Liver (tissue), 9 donors: ENCODE results near the gene TIMM17B. TPM values are rescaled to one million over a fixed set of nuclear protein-coding genes. Genes with fewer than 3 reads are reported as not detected.

Experiments
- DNase-seq: peaks from one replicate; pipeline ENCODE4 v3.0.0-alpha.2; 2017; ENCODE audit warnings: low spot score
- H3K27ac ChIP-seq, 2 donors: one replicate each; pipeline ENCODE4 v1.7.0; 2013; ENCODE audit warnings: inconsistent platforms in 2 of 2, low read length in 2 of 2, control low read depth in 1 of 2, low read depth in 1 of 2, mild to moderate bottlenecking in 1 of 2
- H3K27me3 ChIP-seq, 4 donors: one replicate each; pipeline versions ENCODE4 v1.6.1 to v1.7.0; 2013; ENCODE audit warnings: low read length in 3 of 4, inconsistent platforms in 1 of 4, mild to moderate bottlenecking in 1 of 4, moderate library complexity in 1 of 4; ENCODE audit not compliant: control insufficient read depth in 4 of 4, insufficient read depth in 4 of 4
- H3K36me3 ChIP-seq, 4 donors: one replicate each; pipeline versions ENCODE4 v1.6.1 to v1.7.0; 2013; ENCODE audit warnings: low read length in 3 of 4, mild to moderate bottlenecking in 3 of 4, low read depth in 1 of 4, moderate library complexity in 1 of 4; ENCODE audit not compliant: control insufficient read depth in 4 of 4, insufficient read depth in 3 of 4
- H3K4me1 ChIP-seq, 4 donors: one replicate each; pipeline versions ENCODE4 v1.6.1 to v1.7.0; 2013; ENCODE audit warnings: low read length in 3 of 4, mild to moderate bottlenecking in 3 of 4, moderate library complexity in 1 of 4; ENCODE audit not compliant: control insufficient read depth in 4 of 4, insufficient read depth in 4 of 4
- H3K4me3 ChIP-seq, 3 donors: one replicate each; pipeline versions ENCODE4 v1.6.1 to v1.7.0; 2013; ENCODE audit warnings: low read length in 3 of 3, control low read depth in 1 of 3, low read depth in 1 of 3, mild to moderate bottlenecking in 1 of 3
- H3K9ac ChIP-seq, 2 donors: one replicate each; pipeline ENCODE4 v1.7.0; 2013; ENCODE audit warnings: low read length in 2 of 2, mild to moderate bottlenecking in 2 of 2, moderate library complexity in 2 of 2, control low read depth in 1 of 2, low read depth in 1 of 2
- H3K9me3 ChIP-seq, 4 donors: one replicate each; pipeline versions ENCODE4 v1.6.1 to v1.7.0; 2013; ENCODE audit warnings: low read length in 3 of 4; ENCODE audit not compliant: control insufficient read depth in 4 of 4
- EGR1 ChIP-seq, 2 donors: IDR thresholded peaks; 2 replicates each; pipeline ENCODE4 v1.6.1; 2016 to 2018; ENCODE audit warnings: antibody characterized with exemption in 2 of 2, low read depth in 2 of 2
- FOXA1 ChIP-seq: IDR thresholded peaks from 2 replicates; pipeline ENCODE4 v1.6.1; 2016; ENCODE audit warnings: antibody characterized with exemption
- FOXA2 ChIP-seq: IDR thresholded peaks from 2 replicates; pipeline ENCODE4 v1.6.1; 2016; ENCODE audit warnings: antibody characterized with exemption
- HNF4A ChIP-seq, 2 donors: conservative IDR thresholded peaks; 2 replicates each; pipeline ENCODE4 v1.6.1; 2016; ENCODE audit warnings: antibody characterized with exemption in 2 of 2, mild to moderate bottlenecking in 2 of 2
- HNF4G ChIP-seq: IDR thresholded peaks from 2 replicates; pipeline ENCODE4 v1.6.1; 2016; ENCODE audit warnings: antibody characterized with exemption
- JUND ChIP-seq, 2 donors: IDR thresholded peaks; 2 replicates each; pipeline ENCODE4 v1.6.1; 2016; ENCODE audit warnings: antibody characterized with exemption in 2 of 2
- NR2F2 ChIP-seq: IDR thresholded peaks from 2 replicates; pipeline ENCODE4 v1.6.1; 2016; ENCODE audit warnings: antibody characterized with exemption
- SP1 ChIP-seq: IDR thresholded peaks from 2 replicates; pipeline ENCODE4 v1.6.1; 2018; ENCODE audit warnings: antibody characterized with exemption, mild to moderate bottlenecking
- YY1 ChIP-seq: IDR thresholded peaks from 2 replicates; pipeline ENCODE4 v1.6.1; 2016; ENCODE audit warnings: antibody characterized with exemption, mild to moderate bottlenecking
- WGBS: extraction: QIAGEN DNeasy Blood & Tissue Kit; methylation state at CpG from one replicate; pipeline ENCODE4 v1.1.7; 2013; 5-methylcytosine and 5-hydroxymethylcytosine counted together
- polyA plus RNA-seq, 2 donors: library from polyadenylated mRNA; stranded (reverse) in 1 of 2; unstranded in 1 of 2; fragments of 200-250 nt in 1 of 2; fragments of >200 nt in 1 of 2; fragmentation: Nextera tagmentation in 1 of 2; extraction: Ambion mirVana in 1 of 2; gene quantifications; one replicate each; pipeline versions ENCODE4 v1.2.1 to v1.2.3, GENCODE V29; 2013 to 2015
- total RNA-seq, 2 donors: library from RNA; depleted of rRNA; stranded (reverse); fragments of >200 nt; gene quantifications; one replicate each; pipeline ENCODE4 v1.2.3, GENCODE V29; 2014
- TF ChIP-seq, protein P1 (sequence below): IDR thresholded peaks from 2 replicates; pipeline ENCODE4 v1.6.1; 2016; ENCODE audit warnings: antibody characterized with exemption, mild to moderate bottlenecking
- TF ChIP-seq, protein P2 (sequence below): IDR thresholded peaks from 2 replicates; pipeline ENCODE4 v1.6.1; 2016; ENCODE audit warnings: antibody characterized with exemption
- TF ChIP-seq, protein P3 (sequence below): fragments of 150-350 bp; IDR thresholded peaks from 2 replicates; pipeline ENCODE4 v1.5.1; 2017; ENCODE audit warnings: improper control_type of control experiment, low read depth, low read length; ENCODE audit not compliant: missing input control
- TF ChIP-seq, protein P4 (sequence below): IDR thresholded peaks from 2 replicates; pipeline ENCODE4 v1.6.1; 2016; ENCODE audit warnings: antibody characterized with exemption
- donor health status: healthy.
- donor health status: healthy.
- donor health status: healthy.
- donor health status: healthy.
- donor health status: healthy.

Gene TIMM17B
- total and polyA plus RNA-seq, 4 donors, result 22.8 to 53.1 (median 30.0) TPM

DNA sequence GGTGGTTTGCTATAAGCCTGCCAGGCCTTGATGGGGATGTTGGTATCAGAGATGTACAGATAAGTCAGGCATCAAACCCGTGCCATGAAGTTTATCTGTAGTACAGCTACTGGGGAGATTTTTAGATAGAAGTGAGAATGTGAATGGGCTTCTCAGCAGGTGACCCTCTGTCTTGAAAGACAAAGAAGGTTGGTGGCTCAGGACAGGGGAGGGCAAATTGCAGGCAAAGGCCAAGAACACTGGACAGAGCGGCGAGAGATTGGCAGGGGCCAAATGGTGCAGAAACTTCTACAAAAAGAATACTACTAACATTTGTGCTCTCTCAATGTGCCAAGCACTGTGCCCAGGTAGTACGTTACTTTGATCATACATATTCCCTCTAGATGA is 23.1 kb upstream of the TIMM17B start:
- Histone ChIP-seq H3K4me1 (peaks cover 0 to 32% (median 9%) of the 10 kb centered on the region in 4 donors), H3K27ac (no peak overlapping the region), H3K4me3 (no peak overlapping the region), H3K9me3 (no peaks in the 10 kb centered on the region), H3K36me3 (peaks cover 2 to 21% (median 3%) of the 10 kb centered on the region in 4 donors), H3K9ac (no peak overlapping the region), H3K27me3 (peaks cover 0 to 2% (median 0%) of the 10 kb centered on the region in 4 donors)
- TF ChIP-seq YY1 (no peak), HNF4A (conservative IDR thresholded peaks at IDR 0.05) (no peak), JUND (IDR thresholded peaks at IDR 0.05) (no peak)
- TF ChIP-seq, protein P1, sequence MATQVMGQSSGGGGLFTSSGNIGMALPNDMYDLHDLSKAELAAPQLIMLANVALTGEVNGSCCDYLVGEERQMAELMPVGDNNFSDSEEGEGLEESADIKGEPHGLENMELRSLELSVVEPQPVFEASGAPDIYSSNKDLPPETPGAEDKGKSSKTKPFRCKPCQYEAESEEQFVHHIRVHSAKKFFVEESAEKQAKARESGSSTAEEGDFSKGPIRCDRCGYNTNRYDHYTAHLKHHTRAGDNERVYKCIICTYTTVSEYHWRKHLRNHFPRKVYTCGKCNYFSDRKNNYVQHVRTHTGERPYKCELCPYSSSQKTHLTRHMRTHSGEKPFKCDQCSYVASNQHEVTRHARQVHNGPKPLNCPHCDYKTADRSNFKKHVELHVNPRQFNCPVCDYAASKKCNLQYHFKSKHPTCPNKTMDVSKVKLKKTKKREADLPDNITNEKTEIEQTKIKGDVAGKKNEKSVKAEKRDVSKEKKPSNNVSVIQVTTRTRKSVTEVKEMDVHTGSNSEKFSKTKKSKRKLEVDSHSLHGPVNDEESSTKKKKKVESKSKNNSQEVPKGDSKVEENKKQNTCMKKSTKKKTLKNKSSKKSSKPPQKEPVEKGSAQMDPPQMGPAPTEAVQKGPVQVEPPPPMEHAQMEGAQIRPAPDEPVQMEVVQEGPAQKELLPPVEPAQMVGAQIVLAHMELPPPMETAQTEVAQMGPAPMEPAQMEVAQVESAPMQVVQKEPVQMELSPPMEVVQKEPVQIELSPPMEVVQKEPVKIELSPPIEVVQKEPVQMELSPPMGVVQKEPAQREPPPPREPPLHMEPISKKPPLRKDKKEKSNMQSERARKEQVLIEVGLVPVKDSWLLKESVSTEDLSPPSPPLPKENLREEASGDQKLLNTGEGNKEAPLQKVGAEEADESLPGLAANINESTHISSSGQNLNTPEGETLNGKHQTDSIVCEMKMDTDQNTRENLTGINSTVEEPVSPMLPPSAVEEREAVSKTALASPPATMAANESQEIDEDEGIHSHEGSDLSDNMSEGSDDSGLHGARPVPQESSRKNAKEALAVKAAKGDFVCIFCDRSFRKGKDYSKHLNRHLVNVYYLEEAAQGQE, result no peak
- 94% methylated on average over 4 of the region's 4 CpGs for WGBS
- no peak for DNase-seq

DNA sequence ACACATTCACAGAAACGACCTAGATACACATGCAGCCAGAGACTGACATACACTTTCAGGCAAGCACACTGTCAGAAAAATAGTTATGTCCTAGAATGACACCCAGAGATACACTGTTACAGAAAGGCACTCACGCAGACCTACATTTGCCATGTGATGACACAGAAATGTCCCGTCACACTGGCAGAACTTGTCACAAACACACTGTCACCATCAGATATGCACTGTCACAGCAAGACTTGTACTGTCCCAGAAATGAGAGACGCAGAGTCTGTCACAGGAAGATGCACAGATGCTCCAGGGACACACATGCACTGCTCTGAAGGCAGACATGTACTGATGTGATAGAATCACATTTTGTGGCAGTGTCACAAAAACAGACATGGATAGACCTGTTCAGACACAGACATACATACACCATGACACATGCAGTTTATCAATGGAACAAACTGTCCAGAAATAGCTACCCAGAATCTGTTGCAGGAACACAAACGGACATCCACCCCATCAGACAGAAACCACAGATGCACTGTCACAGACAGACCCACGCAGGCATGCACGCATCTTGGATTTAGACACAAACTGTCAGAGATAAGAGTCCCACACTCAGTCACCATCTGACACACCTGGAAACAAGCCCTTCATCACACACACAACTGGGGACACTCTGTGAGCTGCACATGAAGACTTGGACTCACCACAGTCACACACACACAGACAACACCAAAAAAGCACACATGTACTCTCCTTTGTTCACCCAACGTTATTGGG is 22.6 kb upstream of the TIMM17B start:
- Histone ChIP-seq H3K27me3 (peaks cover 0 to 2% (median 0%) of the 10 kb centered on the region in 4 donors), H3K36me3 (peaks cover 0 to 16% (median 3%) of the 10 kb centered on the region in 4 donors), H3K4me3 (no peak overlapping the region), H3K27ac (peak overlapping the region in 1 of 2 donors; percentile 88), H3K4me1 (peaks cover 0 to 33% (median 9%) of the 10 kb centered on the region in 4 donors), H3K9me3 (no peaks in the 10 kb centered on the region), H3K9ac (peak overlapping the region in 1 of 2 donors; percentile 31)
- no peak for DNase-seq
- 57% methylated on average over 8 of the region's 8 CpGs for WGBS
- TF ChIP-seq JUND (IDR thresholded peaks at IDR 0.05), result no peak
- TF ChIP-seq FOXA2, result no peak
- TF ChIP-seq, protein P2, sequence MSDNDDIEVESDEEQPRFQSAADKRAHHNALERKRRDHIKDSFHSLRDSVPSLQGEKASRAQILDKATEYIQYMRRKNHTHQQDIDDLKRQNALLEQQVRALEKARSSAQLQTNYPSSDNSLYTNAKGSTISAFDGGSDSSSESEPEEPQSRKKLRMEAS, result no peak
- TF ChIP-seq EGR1 (IDR thresholded peaks at IDR 0.05; ENCODE audit: low read depth in 2 of 2), result no peak
- TF ChIP-seq, protein P3, sequence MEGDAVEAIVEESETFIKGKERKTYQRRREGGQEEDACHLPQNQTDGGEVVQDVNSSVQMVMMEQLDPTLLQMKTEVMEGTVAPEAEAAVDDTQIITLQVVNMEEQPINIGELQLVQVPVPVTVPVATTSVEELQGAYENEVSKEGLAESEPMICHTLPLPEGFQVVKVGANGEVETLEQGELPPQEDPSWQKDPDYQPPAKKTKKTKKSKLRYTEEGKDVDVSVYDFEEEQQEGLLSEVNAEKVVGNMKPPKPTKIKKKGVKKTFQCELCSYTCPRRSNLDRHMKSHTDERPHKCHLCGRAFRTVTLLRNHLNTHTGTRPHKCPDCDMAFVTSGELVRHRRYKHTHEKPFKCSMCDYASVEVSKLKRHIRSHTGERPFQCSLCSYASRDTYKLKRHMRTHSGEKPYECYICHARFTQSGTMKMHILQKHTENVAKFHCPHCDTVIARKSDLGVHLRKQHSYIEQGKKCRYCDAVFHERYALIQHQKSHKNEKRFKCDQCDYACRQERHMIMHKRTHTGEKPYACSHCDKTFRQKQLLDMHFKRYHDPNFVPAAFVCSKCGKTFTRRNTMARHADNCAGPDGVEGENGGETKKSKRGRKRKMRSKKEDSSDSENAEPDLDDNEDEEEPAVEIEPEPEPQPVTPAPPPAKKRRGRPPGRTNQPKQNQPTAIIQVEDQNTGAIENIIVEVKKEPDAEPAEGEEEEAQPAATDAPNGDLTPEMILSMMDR, result no peak
- no peak for TF ChIP-seq NR2F2
- no peak for TF ChIP-seq HNF4A (conservative IDR thresholded peaks at IDR 0.05)
- no peak for TF ChIP-seq FOXA1
- TF ChIP-seq, protein P4, sequence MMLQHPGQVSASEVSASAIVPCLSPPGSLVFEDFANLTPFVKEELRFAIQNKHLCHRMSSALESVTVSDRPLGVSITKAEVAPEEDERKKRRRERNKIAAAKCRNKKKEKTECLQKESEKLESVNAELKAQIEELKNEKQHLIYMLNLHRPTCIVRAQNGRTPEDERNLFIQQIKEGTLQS, result no peak
- TF ChIP-seq HNF4G, result no peak
- TF ChIP-seq SP1, result no peak
